Glomerular visceral epithelial cell (primary cell): Measurements from ENCODE around the gene ALX4.

Experiments
- DNase-seq: peaks from one replicate; pipeline ENCODE4 v3.0.0-alpha.2; 2016; ENCODE audit errors: extremely low spot score

Gene ALX4

DNA sequence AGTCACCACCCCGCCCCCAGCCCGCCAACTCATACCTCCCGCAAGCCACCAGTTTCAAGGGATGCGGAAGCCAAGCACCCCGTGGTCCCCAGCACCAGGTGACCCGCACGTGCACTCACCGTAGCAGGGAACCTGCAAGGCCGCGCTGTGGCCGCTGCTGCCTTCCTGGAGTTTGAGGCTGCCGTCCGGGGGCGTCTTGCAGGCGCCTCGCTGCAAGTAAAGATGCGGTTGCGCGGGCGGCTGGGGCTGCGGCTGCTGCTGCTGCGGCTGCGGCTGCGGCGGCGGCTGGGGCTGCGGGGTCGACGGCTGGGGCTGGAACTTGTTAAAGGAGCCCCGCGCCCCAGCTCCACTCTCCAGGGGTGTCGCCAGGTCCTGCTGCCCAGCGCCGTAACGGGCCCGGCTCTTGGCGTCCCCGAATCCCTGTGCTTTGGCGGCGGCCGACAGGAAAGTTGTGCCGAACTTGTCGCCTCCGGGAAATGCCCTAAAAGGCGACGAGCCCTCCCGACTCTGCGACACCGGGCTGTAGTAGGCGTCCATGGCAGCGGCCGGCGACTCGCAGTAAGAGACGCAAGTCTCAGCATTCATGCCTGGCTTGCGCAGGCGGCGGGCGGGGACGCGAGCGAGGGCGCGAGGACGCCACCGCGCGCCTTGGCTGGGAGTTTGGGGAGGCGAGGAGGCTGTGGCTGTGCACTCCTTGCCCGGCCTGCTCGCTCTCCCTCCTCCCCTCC is at the start of gene ALX4:
TSS of gene ALX4 (minus strand) at position 662 of the 728 bp plus-strand sequence. CDS start at position 585, 77 bp downstream.
- DNase-seq, result no peak

GRCh38 chr11:44359162-44359561 is 49.2 kb upstream of the ALX4 start:
- no peak for DNase-seq

DNA sequence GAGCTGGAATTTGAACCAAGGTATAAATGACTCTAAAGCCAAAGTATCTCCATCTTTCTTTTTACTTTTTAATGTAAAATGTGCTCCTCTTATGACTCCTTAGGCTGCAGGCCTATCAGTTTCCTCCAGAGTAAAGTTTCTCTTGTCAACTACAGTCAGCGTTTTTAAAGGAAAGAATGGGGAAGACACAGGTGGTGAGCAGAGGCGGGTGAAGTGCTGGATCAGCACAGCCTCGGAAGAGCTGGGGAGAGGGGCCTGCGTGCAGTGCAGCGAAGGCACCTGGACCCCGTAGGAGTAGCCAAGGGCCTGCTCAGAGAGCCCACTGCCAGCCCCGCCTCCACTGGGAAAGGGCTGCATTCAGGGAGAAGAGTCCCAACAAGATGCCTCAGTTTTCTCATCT is 48.8 kb upstream of the ALX4 start:
- no peak for DNase-seq

- DNase-seq, result no peak
Measured at GRCh38 chr11:44357711-44358110, 47.8 kb upstream of the ALX4 start.

GRCh38 chr11:44356351-44356750 is 46.4 kb upstream of the ALX4 start:
- no peak for DNase-seq

DNA sequence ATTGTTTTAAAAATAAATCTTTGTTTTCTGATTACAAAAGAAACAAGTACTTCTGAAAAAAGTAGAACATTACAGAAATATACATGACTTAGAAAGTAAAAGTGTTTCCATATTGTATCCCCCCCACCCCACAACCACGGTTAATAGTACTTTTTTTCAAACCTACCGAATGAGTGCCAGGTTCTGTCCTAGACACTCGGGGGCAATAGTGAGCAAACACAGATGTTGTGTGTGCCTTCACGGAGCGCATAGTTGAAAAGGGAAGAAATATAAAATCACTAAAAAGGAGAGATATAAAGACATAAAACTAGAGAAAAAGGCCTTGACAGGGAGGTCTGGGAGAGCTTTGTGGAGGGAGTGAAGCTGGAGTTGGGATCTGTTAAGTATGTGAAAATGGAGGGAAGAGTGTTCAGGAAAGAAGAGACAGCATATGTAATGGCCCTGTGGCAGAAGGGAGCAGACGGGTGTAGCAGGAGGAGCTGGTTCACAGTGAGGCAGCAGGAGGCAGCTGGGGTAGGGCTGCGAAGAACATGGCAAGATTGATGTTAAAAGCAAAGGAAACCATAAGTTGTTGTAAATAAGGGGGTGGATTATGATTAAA is 42.1 kb upstream of the ALX4 start:
- no peak for DNase-seq

GRCh38 chr11:44351006-44351660 is 41.2 kb upstream of the ALX4 start:
- DNase-seq, result no peak

GRCh38 chr11:44349328-44349727 is 39.4 kb upstream of the ALX4 start:
- DNase-seq, result no peak

- no peak for DNase-seq
Measured at GRCh38 chr11:44348721-44349120, 38.8 kb upstream of the ALX4 start.

GRCh38 chr11:44348114-44348513 is 38.2 kb upstream of the ALX4 start:
- DNase-seq, result no peak

DNA sequence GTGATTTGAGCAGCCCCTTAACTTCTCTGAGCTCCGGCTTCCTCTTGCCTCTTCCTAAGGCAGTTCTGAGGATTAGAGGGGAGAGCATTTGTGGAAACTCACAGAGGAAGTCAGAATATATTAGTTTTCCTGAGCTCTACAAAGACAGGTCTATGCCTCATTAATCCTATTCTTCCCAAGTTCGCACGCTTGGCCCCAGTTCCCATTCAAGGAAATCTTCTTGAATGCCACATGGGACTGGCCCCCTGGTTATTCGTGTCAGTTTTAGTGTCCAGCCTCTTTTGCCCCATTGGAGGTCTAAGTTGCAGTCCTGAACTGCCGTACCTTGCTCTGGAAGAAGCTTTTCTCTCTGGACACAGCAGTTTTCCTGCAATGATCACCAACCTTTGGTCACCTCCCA is 37.6 kb upstream of the ALX4 start:
- no peak for DNase-seq

- DNase-seq, result no peak
Measured at GRCh38 chr11:44346983-44347382, 37.0 kb upstream of the ALX4 start.

- no peak for DNase-seq
Measured at GRCh38 chr11:44345781-44346180, 35.8 kb upstream of the ALX4 start.

GRCh38 chr11:44344921-44345320 is 35.0 kb upstream of the ALX4 start:
- no peak for DNase-seq

DNA sequence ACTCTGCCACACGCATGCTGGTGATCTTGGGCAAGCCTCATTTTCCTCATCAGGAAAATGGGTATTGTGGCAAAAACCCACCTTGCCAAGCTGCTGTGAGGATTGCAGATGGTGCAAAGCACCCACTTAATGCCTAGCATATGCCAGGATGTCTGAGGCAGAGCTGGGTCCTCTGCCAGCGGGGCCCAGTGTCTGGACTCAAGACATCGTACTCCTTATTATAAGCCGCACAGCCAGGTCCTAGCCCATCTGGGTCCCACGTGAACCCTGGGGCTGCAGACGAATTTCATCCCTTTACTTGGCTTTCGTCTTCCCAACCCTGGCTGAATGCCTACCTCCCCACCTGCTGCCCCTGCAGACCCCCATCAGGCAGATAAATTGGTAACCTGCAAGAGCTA is 34.5 kb upstream of the ALX4 start:
- DNase-seq, result no peak

GRCh38 chr11:44343778-44344422 is 34.0 kb upstream of the ALX4 start:
- no peak for DNase-seq

DNA sequence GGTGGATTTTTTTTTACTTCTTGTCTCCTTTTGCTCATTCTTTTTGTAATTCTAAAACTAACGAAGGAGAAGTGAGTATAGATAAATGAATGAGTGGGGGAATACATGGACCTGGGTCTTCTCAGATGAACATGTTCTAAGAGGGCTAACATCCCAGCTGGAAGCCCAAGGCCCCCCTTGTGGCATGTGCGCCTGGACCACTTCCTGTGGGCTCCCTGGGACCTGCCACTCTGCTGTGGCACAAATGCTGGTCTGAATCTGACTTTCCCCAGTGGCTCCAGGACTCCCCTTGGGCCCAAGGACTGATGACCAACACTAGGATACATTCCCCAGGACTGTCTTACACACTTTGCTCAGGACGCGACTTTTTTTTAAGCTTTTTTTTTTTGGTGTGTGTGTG is 32.7 kb upstream of the ALX4 start:
- no peak for DNase-seq

GRCh38 chr11:44340656-44341055 is 30.7 kb upstream of the ALX4 start:
- no peak for DNase-seq

- DNase-seq, result no peak
Measured at GRCh38 chr11:44339530-44339883, 29.6 kb upstream of the ALX4 start.

DNA sequence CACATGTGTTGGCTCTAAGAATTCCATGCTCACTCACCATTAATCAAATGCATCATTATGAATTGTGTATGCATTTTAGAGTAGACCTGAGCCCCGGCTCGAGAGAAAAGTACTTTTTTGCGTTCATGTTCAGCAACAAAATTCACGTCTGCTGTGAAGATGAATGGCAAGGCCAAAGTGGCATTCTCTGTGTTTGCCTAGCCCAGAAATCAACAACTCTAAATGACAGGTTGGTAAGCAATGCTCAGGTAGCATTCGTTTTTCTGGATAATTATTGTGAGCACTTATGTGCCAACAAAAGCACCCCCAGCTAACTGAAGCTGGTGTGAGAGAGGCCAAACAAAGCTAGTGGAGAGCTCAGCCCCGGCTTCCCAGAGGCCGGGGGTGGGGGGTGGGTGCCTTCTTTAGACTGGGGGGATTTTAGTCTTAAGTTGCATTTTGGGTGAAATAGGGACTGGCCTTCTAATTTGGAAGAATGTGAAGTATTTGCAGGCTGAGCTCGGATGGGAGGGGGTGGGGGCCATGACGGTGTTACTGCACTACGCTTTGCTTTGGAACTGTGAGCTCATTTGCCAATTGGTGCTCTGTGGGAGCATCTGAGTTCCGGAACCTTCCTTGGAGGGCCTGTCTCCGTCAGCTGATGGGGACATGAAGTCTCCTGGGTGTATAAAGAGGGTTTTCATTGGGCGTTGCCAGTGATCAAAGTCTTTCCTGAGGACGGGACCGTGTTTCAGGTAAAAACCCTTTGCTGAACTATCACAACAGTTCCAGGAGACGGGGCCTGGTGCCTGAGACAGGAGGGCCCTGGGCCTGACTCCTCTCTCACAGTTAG is 29.0 kb upstream of the ALX4 start:
- no peak for DNase-seq

DNA sequence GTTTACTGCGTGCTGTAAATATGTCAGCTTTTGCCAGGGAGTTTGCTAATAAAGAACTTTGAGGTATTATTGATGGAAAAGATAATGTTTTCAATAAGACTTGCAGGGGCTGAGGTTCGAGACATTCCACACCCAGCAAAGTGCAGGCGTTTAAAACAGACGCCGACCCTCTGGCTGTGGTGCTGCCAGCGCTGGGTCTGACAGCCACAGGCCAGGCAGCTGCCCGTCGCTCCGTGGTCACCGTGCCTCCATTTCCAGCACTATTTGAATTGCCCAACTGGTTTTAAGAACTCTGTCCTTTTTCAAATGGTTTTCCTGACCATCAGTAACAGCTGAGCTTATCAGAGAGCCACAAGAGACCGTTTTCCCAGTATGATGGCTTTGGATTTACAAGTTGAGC is 28.1 kb upstream of the ALX4 start:
- no peak for DNase-seq

DNA sequence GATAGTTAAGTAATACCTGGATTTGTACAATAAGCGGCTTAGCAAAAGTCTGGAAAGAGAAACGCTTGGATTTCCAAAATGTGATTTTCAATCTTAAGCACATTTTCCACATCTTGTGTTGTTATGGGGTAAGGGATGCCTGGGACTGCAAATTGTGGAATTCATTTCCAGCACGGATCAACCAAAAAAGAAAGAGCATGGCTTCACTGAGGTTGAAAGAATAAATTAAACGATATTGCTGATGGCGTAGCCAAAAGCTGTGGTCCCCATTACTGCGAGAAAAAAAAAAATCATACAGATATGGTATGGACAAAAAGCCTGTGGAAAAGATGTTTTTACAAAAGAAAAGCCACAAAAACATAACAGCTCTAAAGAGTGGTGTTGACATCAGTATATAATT is 26.0 kb upstream of the ALX4 start:
- DNase-seq, result no peak
